GM20000 (cell line): ENCODE data around the gene WDR27.
"Not testable (repeated sequence)": the region's sequence is repeated elsewhere in the genome, so short reads cannot be mapped to it uniquely, and the experiment has no call there.

Source experiments
- DNase-seq: peaks from one replicate; pipeline ENCODE4 v3.0.0; 2012; ENCODE audit warnings: low spot score
- CTCF ChIP-seq: IDR thresholded peaks from 2 replicates; pipeline ENCODE4 v1.5.1; 2012; ENCODE audit warnings: mild to moderate bottlenecking, control low read depth; ENCODE audit errors: extremely low read depth, missing control alignments

Gene WDR27

GRCh38 chr6:169451065-169451838 is 250.6 kb downstream of the WDR27 start:
- DNase-seq, result no peak
- no peak for TF ChIP-seq CTCF

- TF ChIP-seq CTCF, result no peak
- no peak for DNase-seq
These were observed 251.7 kb downstream of the WDR27 start for GRCh38 chr6:169450097-169450496.

- no peak for DNase-seq
- no peak for TF ChIP-seq CTCF
These were observed 252.6 kb downstream of the WDR27 start for GRCh38 chr6:169449221-169449620.

GRCh38 chr6:169445661-169446581 is 255.9 kb downstream of the WDR27 start:
- no peak for DNase-seq
- TF ChIP-seq CTCF, result no peak

GRCh38 chr6:169445227-169445626 is 256.6 kb downstream of the WDR27 start:
- no peak for DNase-seq
- TF ChIP-seq CTCF, result no peak

- no peak for TF ChIP-seq CTCF
- no peak for DNase-seq
These were observed 260.5 kb downstream of the WDR27 start for GRCh38 chr6:169441292-169441691.

GRCh38 chr6:169439710-169440109 is 262.1 kb downstream of the WDR27 start:
- no peak for DNase-seq
- TF ChIP-seq CTCF, result no peak

- not testable (repeated sequence) for DNase-seq
These were observed 267.3 kb downstream of the WDR27 start for GRCh38 chr6:169434554-169434953.
